SK-N-SH (cell line): Measurements from ENCODE around the gene LIG1. TPM values are rescaled to one million over a fixed set of nuclear protein-coding genes. Genes with fewer than 3 reads are reported as not detected.

Experiments
- CTCF ChIA-PET: fragments of 300-600, 350-600 bp; formaldehyde crosslinking; extraction: SDS; loops from one replicate; lab custom pipeline; 2021; lab: Yijun Ruan, JAX
- POLR2A ChIA-PET: fragments of 350-600 bp; sonication (Branson Sonifier 250); formaldehyde crosslinking; extraction: SDS; loops from one replicate; lab custom pipeline; 2020; ENCODE audit warnings: antibody characterized with exemption, inconsistent platforms; lab: Yijun Ruan, JAX
- DNase-seq: peaks from one replicate; pipeline ENCODE4 v3.0.0; 2012
- H2AFZ ChIP-seq: fragments of 200-600 bp; sonication (generic); 2 replicates; pipeline ENCODE4 v1.8.1; 2016; ENCODE audit warnings: antibody characterized with exemption, mild to moderate bottlenecking, low read depth
- H3F3A ChIP-seq: fragments of 200-600 bp; sonication (generic); replicated peaks from 2 replicates; pipeline ENCODE3; 2016; ENCODE audit warnings: antibody characterized with exemption, mild to moderate bottlenecking; ENCODE audit not compliant: insufficient read depth
- H3K27ac ChIP-seq, 2 experiments: fragments of 200-500 bp in 1 of 2; fragments of 200-600 bp in 1 of 2; sonication (Bioruptor generic) in 1 of 2; sonication (generic), shearing (Covaris generic) in 1 of 2; 2 replicates each; pipeline versions ENCODE4 v1.5.1 to v1.6.1; 2014 to 2016; ENCODE audit warnings: low read depth in 2 of 2, inconsistent platforms in 1 of 2, low read length in 1 of 2, mild to moderate bottlenecking in 1 of 2, mixed read lengths in 1 of 2
- H3K27me3 ChIP-seq: fragments of 200-600 bp; sonication (generic), shearing (Covaris generic); 2 replicates; pipeline ENCODE4 v1.6.1; 2016; ENCODE audit warnings: mixed run types; ENCODE audit not compliant: insufficient read depth
- H3K36me3 ChIP-seq, 2 experiments: fragments of 200-500 bp in 1 of 2; fragments of 200-600 bp in 1 of 2; sonication (Bioruptor generic) in 1 of 2; sonication (generic) in 1 of 2; replicated peaks in 1 of 2; 2 replicates each; pipeline versions ENCODE3 to v1.5.1; 2014 to 2016; ENCODE audit warnings: low read length in 1 of 2, mild to moderate bottlenecking in 1 of 2; ENCODE audit not compliant: insufficient read depth in 2 of 2, control insufficient read depth in 1 of 2
- H3K4me1 ChIP-seq, 2 experiments: fragments of 200-500 bp in 1 of 2; fragments of 200-600 bp in 1 of 2; sonication (Bioruptor generic) in 1 of 2; sonication (generic), shearing (Covaris generic) in 1 of 2; 2 replicates each; pipeline versions ENCODE4 v1.5.1 to v1.6.1; 2014 to 2016; ENCODE audit warnings: low read depth in 1 of 2, low read length in 1 of 2, mixed run types in 1 of 2; ENCODE audit not compliant: insufficient read depth in 2 of 2, control insufficient read depth in 1 of 2
- H3K4me2 ChIP-seq: fragments of 200-600 bp; sonication (generic), shearing (Covaris generic); 2 replicates; pipeline ENCODE4 v1.6.1; 2017; ENCODE audit warnings: mixed run types
- H3K4me3 ChIP-seq, 2 experiments: fragments of 200-500 bp in 1 of 2; fragments of 200-600 bp in 1 of 2; sonication (Bioruptor generic) in 1 of 2; sonication (generic), shearing (Covaris generic) in 1 of 2; 2 replicates each; pipeline versions ENCODE4 v1.5.1 to v1.8.1; 2014 to 2016; ENCODE audit warnings: low read depth in 2 of 2, inconsistent platforms in 1 of 2, low read length in 1 of 2, mild to moderate bottlenecking in 1 of 2, mixed read lengths in 1 of 2, moderate library complexity in 1 of 2
- H3K79me2 ChIP-seq: fragments of 200-600 bp; sonication (generic); 2 replicates; pipeline ENCODE4 v1.8.1; 2017; ENCODE audit warnings: mild to moderate bottlenecking; ENCODE audit not compliant: insufficient read depth
- H3K9ac ChIP-seq: fragments of 200-600 bp; sonication (generic); 2 replicates; pipeline ENCODE4 v1.6.1; 2017; ENCODE audit warnings: mixed run types
- H3K9me2 ChIP-seq: fragments of 200-600 bp; sonication (generic); 2 replicates; pipeline ENCODE4 v1.6.1; 2017; ENCODE audit warnings: mixed run types
- H3K9me3 ChIP-seq: fragments of 200-600 bp; sonication (generic); 2 replicates; pipeline ENCODE4 v1.6.1; 2017; ENCODE audit warnings: mixed run types, mild to moderate bottlenecking, moderate library complexity
- H4K20me1 ChIP-seq: fragments of 200-600 bp; sonication (generic); 2 replicates; pipeline ENCODE4 v1.6.1; 2017; ENCODE audit warnings: mild to moderate bottlenecking, mixed run types; ENCODE audit not compliant: insufficient read depth
- FOSL2 ChIP-seq: IDR thresholded peaks from 2 replicates; pipeline ENCODE4 v1.4.0; 2012; ENCODE audit warnings: low read depth, mild to moderate bottlenecking, moderate library complexity, borderline replicate concordance
- GABPA ChIP-seq: IDR thresholded peaks from 2 replicates; pipeline ENCODE4 v1.4.0; 2012; ENCODE audit warnings: low read depth, mild to moderate bottlenecking
- RAD21 ChIP-seq: IDR thresholded peaks from 2 replicates; pipeline ENCODE4 v1.6.1; 2012; ENCODE audit warnings: mild to moderate bottlenecking, low read length
- RXRA ChIP-seq: IDR thresholded peaks from 2 replicates; pipeline ENCODE4 v1.4.0; 2012; ENCODE audit warnings: low read depth, mild to moderate bottlenecking, borderline replicate concordance
- SIN3A ChIP-seq: IDR thresholded peaks from 2 replicates; pipeline ENCODE4 v1.6.1; 2012; ENCODE audit warnings: low read depth, mild to moderate bottlenecking, low read length, moderate library complexity, borderline replicate concordance
- SMC3 ChIP-seq: IDR thresholded peaks from 2 replicates; pipeline ENCODE4 v1.6.1; 2012; ENCODE audit warnings: low read depth, low read length, improper control_type of control experiment
- WGBS: methylation state at CpG from one replicate; pipeline ENCODE4 v1.1.6; 2017; ENCODE audit warnings: low lambda C conversion rate; 5-methylcytosine and 5-hydroxymethylcytosine counted together
- polyA plus RNA-seq, 3 experiments: library from polyadenylated mRNA; depleted of rRNA; stranded (reverse); fragments of >200 nt; gene quantifications; 2 replicates each; pipeline ENCODE4 v1.2.3, GENCODE V29; 2012

Gene LIG1
- polyA plus RNA-seq, 1 of the 3 experiments (the other 2 are of a cell fraction): 53.0 TPM

- Histone ChIP-seq H3K4me1 (no peaks in the 10 kb centered on the region; a peak in 1 of 4 replicates), H3K36me3 (no peaks in the 10 kb centered on the region), H3K9me2 (no peaks in the 10 kb centered on the region), H3K27me3 (no peaks in the 10 kb centered on the region), H3K9ac (no peak overlapping the region), H3K4me3 (no peak overlapping the region), H3F3A (peaks cover 3% of the 10 kb centered on the region), H2AFZ (no peak overlapping the region), H3K79me2 (no peaks in the 10 kb centered on the region), H3K4me2 (no peak overlapping the region), H4K20me1 (no peaks in the 10 kb centered on the region), H3K27ac (no peak overlapping the region), H3K9me3 (no peaks in the 10 kb centered on the region; the same call in 1 of the 2 replicates)
- 37% methylated on average over 4 of the region's 4 CpGs for WGBS
- ChIA-PET CTCF (interaction anchor here (0.9 to 1.6 kb wide), 3 partner anchors 15 to 489 kb away, joined by 3 read pairs; partner anchors contain the start of gene PLA2G4C), POLR2A (no interaction called here)
- TF ChIP-seq RAD21: no peak
- no peak for TF ChIP-seq SMC3
- TF ChIP-seq FOSL2: peak; percentile 10; the same call in 1 of the 2 replicates
- DNase-seq: no peak
Observed at GRCh38 chr19:48095612-48096175, 74.5 kb downstream of the LIG1 start.

GRCh38 chr19:48094855-48095203 is 75.3 kb downstream of the LIG1 start:
- ChIA-PET POLR2A (no interaction called here), CTCF (no interaction called here)
- H3K4me1 ChIP-seq: no peaks in the 10 kb centered on the region; a peak in 1 of 4 replicates
- DNase-seq: no peak
- H3K4me3 ChIP-seq: no peak overlapping the region
- no peaks in the 10 kb centered on the region for H4K20me1 ChIP-seq
- no peak for TF ChIP-seq SIN3A
- WGBS: 78% methylated on average over 2 of the region's 2 CpGs
- no peak overlapping the region for H3K27ac ChIP-seq
- no peaks in the 10 kb centered on the region for H3K9me2 ChIP-seq
- peaks cover 3% of the 10 kb centered on the region for H3F3A ChIP-seq
- no peak overlapping the region for H2AFZ ChIP-seq
- H3K9ac ChIP-seq: no peak overlapping the region
- no peak overlapping the region for H3K4me2 ChIP-seq
- H3K79me2 ChIP-seq: no peaks in the 10 kb centered on the region
- no peaks in the 10 kb centered on the region for H3K36me3 ChIP-seq
- H3K9me3 ChIP-seq: no peaks in the 10 kb centered on the region; the same call in 1 of the 2 replicates
- no peaks in the 10 kb centered on the region for H3K27me3 ChIP-seq

DNA sequence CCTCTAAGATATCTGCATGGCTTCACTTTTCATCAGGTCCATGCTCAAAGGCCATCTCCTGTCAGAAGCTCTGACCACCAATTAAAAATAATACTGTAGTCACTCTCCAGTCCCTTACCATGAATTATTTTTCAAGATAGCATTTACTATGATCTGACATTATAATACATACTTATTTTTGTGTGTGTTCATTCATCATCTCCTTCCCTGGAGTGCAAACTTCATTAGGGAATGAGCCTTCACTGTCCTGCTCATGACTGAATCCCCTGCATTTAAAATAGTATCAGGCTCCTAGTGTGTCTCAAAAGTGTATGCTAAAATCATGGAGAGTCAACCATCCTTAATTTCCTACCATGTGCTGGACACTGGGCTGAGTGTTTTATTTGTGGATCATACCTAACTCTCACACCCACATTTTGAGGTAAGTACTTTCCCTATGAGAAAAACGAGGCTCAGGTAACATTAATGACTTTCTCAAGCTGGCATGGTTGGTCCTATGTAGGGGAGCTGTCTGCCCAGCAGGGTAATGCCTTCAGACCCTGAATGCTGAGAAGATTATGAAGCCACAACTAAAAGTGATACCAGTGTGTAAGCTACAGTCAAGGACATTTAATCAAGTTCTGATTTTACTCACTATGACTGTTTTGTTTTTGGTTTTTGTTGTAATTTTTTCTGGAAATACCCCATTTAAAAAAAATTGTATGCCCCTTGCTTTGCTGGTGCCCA is 75.9 kb downstream of the LIG1 start:
- no peak overlapping the region for H3K4me3 ChIP-seq
- POLR2A ChIA-PET: no interaction called here
- no peak overlapping the region for H3K4me2 ChIP-seq
- TF ChIP-seq GABPA: no peak
- no peak for TF ChIP-seq RXRA
- CTCF ChIA-PET: no interaction called here
- no peaks in the 10 kb centered on the region for H3K79me2 ChIP-seq
- no peaks in the 10 kb centered on the region for H3K36me3 ChIP-seq
- no peaks in the 10 kb centered on the region for H3K9me2 ChIP-seq
- DNase-seq: no peak
- H3K27ac ChIP-seq: no peak overlapping the region
- no peak overlapping the region for H3K9ac ChIP-seq
- WGBS: 0% methylated on average over 1 of the region's 1 CpG
- no peak overlapping the region for H2AFZ ChIP-seq
- no peaks in the 10 kb centered on the region; the same call in 1 of the 2 replicates for H3K9me3 ChIP-seq
- peaks cover 3% of the 10 kb centered on the region for H3F3A ChIP-seq
- no peaks in the 10 kb centered on the region for H4K20me1 ChIP-seq
- H3K4me1 ChIP-seq: no peaks in the 10 kb centered on the region; a peak in 1 of 4 replicates
- H3K27me3 ChIP-seq: no peaks in the 10 kb centered on the region
